GM19438 (cell line): ENCODE results near the gene KIDINS220.
A peak's percentile ranks its signal among the peaks of the same experiment; 100 is the strongest.

Source experiments
- ATAC-seq: cut with Tn5 transposase; IDR thresholded peaks from one replicate; pipeline ENCODE4 v1.9.1; 2021; ENCODE audit warnings: low read depth; ENCODE audit not compliant: unreplicated experiment

The KIDINS220 gene

DNA sequence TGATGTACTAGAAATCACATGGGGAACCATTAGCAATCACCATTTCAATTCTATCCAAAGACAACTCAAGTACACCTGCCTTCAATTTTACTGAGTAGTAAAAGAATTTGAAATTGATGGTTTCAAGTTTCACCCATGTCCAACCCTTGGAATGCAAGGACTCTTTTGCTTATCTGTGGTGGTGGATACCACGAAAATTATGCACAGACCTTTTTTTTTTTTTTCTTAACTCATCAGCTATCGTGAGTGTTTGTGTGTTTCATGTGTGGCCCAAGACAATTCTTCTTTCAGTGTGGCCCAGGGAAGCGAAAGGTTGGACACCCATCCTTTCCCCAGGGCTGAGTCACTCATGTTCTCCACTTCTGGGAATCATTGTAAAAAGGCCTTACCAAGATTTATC lies 132.5 kb downstream of the KIDINS220 start:
- ATAC-seq = no peak

- ATAC-seq = no peak
Measured at GRCh38 chr2:8701681-8702379, 135.6 kb downstream of the KIDINS220 start.

DNA sequence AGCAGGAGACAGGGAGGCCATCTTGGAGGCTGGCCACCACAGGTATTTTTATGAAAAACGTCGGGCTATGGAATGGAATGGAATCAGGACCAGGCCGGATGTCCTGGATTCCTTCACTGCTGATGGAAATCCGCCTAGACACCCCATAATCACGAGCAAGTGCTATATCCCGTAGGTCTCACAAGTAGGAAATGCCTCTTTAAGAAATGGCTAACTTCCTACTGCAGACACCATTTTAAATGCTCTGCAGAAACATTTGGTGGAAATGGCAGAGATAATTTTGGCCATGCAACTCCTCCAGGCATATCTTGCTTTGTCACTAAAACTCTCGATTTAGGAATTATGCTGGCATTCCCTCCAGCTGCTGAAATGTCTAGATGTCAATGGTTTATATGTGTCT lies 137.6 kb downstream of the KIDINS220 start:
- no peak for ATAC-seq

- no peak for ATAC-seq
Measured at GRCh38 chr2:8697190-8697589, 140.2 kb downstream of the KIDINS220 start.

DNA sequence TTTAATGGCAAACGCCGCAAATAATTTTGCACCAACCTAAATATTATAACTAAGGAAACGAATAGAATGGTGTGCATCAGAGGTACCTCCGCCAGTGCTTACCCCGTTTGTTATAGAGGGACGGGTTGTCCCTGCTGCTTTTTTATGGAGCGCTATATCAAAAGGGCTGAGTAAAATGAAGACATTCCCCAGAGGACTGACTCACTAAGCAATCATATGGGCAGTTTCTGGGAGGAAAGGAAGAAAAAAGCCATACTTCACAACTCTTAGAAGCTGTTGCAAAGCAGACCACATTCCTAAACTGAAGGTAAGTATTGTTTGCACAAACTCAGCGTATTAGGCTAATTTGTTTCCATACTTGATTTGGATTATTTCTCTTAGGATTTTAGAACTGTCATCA lies 142.7 kb downstream of the KIDINS220 start:
- ATAC-seq = no peak

GRCh38 chr2:8693157-8693821 lies 144.1 kb downstream of the KIDINS220 start:
- no peak for ATAC-seq

DNA sequence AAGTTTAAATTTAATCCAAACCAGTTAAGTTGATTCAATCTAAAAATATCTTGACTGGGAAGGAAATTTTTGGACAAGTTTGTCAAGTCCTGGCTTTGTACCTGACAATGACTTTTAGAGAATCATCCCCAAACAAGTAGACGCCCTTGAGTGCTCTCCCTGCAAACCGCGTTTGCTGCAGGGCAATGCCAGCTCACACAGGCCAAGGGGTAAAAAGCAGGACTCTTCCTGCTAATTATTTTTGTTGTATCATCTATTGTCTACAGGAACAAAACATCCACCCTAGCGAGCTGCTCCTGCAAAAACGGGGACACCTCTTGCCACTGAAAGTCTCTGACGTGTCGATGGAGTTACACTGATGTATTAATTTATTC lies 144.6 kb downstream of the KIDINS220 start:
- ATAC-seq = no peak

- ATAC-seq = no peak
Measured at GRCh38 chr2:8691859-8692437, 145.5 kb downstream of the KIDINS220 start.

GRCh38 chr2:8685697-8686358 lies 151.6 kb downstream of the KIDINS220 start:
- peak; percentile 25 for ATAC-seq

DNA sequence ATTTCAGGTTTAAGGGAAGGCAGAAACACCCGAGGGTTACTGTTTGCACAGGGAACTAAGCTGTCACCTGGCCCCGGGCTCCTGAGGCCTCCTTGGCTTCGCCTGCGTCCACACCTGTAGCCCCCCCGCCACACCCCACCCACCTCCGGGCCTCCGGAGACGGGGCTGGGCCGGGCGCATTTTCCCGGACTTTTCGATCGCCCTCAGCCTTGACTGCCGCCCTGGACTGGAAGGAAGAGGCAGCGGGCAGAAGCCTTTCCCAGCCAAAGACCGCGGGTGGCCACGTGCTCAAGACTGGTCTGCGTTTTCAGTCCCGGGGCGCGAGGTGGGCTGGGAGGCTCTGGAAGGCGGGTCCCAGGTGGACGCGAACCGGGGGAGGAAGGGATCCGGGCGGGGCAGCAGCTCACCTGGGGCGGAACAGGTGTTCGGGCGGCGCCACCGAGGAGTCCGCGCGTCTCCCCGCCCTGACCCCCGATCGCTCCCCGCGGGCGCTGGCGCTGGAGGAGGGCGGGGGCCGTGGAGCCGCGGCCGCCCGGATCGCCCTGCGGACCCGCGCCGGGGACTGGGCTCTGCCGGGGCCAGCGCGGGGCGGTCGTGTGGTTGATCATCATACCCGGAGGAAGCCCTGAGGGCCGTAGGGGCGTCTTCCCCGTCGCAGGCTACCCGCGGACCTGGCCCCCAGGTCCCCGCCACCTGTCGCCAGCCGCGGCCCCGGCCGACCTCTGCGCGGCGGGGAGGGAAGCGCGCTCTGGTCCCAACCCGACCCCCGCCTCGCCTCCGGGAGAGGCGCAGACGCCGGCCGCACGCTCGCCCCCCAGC lies 152.3 kb downstream of the KIDINS220 start:
- ATAC-seq = no peak

DNA sequence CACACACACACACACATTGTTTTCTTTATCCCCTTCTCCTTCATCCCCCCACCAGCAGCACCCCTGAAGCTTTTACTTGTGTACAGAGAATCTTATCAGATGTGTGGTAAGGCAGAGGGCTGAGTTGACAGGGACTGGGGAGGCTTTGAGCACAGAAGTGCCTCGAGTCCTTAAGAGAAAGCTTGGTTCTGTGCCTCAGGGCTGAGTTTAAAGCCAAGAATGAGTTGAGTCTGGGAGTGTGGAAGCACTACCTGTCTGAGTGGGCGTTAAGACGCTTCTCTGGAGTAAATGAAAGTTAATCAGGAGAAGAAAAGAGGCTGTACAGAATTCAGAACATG lies 152.9 kb downstream of the KIDINS220 start:
- no peak for ATAC-seq

DNA sequence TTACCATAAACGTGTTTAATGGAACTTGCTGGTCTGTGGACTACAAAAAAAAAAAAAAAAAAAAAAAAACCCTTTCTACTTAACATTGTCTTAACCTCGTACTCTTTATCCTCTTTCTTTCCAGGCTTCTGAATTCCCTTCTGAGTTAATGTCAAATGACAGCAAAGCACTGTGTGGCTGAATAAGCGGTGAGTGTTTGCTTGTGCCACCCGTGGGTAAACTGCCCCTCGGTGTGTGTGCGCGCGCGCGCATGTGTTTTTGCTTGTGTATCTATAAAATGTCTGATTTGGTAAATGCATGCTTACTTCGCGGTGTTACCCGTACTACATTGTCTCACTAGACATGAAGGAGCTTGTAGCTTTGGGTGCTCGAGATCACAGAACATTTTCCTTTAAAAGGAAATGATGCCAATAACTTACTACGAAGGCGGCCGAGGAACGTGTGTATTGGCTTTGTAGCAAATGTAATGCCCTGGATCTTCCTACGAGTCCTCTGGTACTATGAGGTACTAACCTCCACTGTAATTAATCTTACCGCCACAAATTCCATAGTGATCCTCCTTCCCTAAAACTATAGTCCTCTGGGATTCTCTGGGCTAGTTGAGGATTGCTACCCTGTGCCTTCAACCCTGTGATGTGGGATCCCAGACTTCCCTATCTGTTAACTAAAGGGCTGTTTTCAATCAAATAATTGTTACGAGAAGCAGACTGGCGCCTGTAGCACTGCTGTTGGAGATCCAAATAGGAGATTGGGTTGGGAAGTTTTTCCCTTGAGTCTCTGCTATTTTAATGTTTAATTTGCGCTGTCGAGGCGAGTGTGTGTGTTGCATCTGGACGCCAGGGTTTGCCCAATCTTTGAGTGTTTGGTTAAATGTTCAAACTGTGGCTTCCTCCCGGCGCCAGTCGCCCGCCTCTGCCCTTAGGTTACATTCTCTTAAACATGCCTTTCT lies 154.4 kb downstream of the KIDINS220 start:
- ATAC-seq = no peak

DNA sequence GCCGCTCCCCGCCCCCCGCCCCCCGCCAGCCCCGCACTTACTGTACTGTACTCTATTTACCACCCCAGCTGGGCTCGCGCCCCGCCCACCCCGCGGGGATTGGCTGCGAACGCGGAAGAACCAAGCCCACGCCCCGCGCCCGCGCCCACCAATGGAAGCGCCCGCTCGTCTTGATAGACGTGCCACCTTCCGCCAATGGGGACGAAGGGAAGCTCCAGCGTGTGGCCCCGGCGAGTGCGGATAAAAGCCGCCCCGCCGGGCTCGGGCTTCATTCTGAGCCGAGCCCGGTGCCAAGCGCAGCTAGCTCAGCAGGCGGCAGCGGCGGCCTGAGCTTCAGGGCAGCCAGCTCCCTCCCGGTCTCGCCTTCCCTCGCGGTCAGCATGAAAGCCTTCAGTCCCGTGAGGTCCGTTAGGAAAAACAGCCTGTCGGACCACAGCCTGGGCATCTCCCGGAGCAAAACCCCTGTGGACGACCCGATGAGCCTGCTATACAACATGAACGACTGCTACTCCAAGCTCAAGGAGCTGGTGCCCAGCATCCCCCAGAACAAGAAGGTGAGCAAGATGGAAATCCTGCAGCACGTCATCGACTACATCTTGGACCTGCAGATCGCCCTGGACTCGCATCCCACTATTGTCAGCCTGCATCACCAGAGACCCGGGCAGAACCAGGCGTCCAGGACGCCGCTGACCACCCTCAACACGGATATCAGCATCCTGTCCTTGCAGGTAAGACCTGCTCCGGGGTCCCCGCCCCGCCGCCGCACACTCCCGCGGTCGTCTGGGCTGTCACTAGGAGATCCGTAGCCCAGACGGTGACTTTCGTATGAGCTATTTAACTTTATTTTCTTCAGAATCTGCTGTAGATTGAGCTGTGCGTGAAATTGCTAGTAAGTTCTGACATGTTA lies 155.4 kb downstream of the KIDINS220 start, which contains the start of gene ID2:
Gene ID2, plus strand, starts transcription at position 271 of the 907 bp plus-strand sequence. Its CDS starts 110 bp downstream, at position 381.
- peak; percentile 48 for ATAC-seq

GRCh38 chr2:8680822-8681760 lies 156.3 kb downstream of the KIDINS220 start:
- no peak for ATAC-seq

- ATAC-seq = no peak
Measured at GRCh38 chr2:8679827-8680731, 157.3 kb downstream of the KIDINS220 start.

DNA sequence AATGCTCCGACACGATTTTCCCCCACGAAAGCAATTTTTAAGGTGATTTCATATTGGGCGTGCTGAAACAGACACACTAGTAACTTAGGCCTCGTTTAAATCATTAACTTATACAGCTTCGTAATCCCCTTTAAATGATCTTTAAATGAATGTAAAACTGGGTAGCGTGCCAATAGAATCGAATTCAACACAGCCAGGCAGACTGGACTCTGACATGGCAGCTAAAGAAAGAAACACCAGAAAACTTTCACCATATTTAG lies 157.9 kb downstream of the KIDINS220 start:
- no peak for ATAC-seq
